Breast epithelium (tissue), 4 donors: ENCODE results near the gene DNM1. TPM values are rescaled to one million over a fixed set of nuclear protein-coding genes. Genes with fewer than 3 reads are reported as not detected.

Experiments
- DNase-seq, 2 donors: peaks; one replicate each; pipeline ENCODE4 v3.0.0-alpha.2; 2019; ENCODE audit warnings: low spot score in 2 of 2
- H3K27ac ChIP-seq, 2 donors: fragments of 200-600 bp; sonication (generic) in 1 of 2; one replicate each; pipeline ENCODE4 v1.5.1; 2016 to 2019; ENCODE audit warnings: mild to moderate bottlenecking in 1 of 2
- H3K27me3 ChIP-seq, 2 donors: fragments of 200-600 bp; sonication (generic) in 1 of 2; one replicate each; pipeline versions ENCODE4 v1.5.1 to v1.6.0; 2017 to 2019; ENCODE audit warnings: control low read depth in 1 of 2, mild to moderate bottlenecking in 1 of 2
- H3K36me3 ChIP-seq: fragments of 200-600 bp; one replicate; pipeline ENCODE4 v1.5.1; 2019
- H3K4me1 ChIP-seq, 2 donors: fragments of 200-600 bp; sonication (generic); one replicate each; pipeline ENCODE4 v1.5.1; 2016 to 2019; ENCODE audit warnings: control low read depth in 1 of 2
- H3K4me3 ChIP-seq, 3 donors: fragments of 200-600 bp; sonication (generic); 1 replicate in 2 of 3; 2 replicates in 1 of 3; pipeline ENCODE4 v1.5.1; 2016 to 2019; ENCODE audit warnings: mild to moderate bottlenecking in 3 of 3, moderate library complexity in 2 of 3
- H3K9me3 ChIP-seq, 2 donors: fragments of 200-600 bp; sonication (generic) in 1 of 2; one replicate each; pipeline ENCODE4 v1.5.1; 2016 to 2019; ENCODE audit warnings: control low read depth in 1 of 2
- POLR2A ChIP-seq: fragments of 450-650 bp; IDR thresholded peaks from one replicate; pipeline ENCODE4 v1.6.1; 2016; ENCODE audit warnings: antibody characterized with exemption, mild to moderate bottlenecking, moderate library complexity
- POLR2AphosphoS5 ChIP-seq, 3 donors: sonication (generic); formaldehyde crosslinking; IDR thresholded peaks; one replicate each; pipeline ENCODE4 v1.6.1; 2017; ENCODE audit warnings: antibody characterized with exemption in 3 of 3
- intact Hi-C: fragments of 100-400 bp; cut with DNase I; formaldehyde crosslinking; loops from one replicate; pipeline ENCODE4 v1.15.1; 2023; ENCODE audit warnings: low total_unique reads
- total RNA-seq, 3 donors: library from RNA; depleted of rRNA; stranded (reverse); fragments of >200 nt; gene quantifications; one replicate each; pipeline ENCODE4 v1.1.0, GENCODE V29; 2016
- TF ChIP-seq, protein P1 (sequence below), 3 donors: fragments of 450-650 bp; IDR thresholded peaks; one replicate each; pipeline ENCODE4 v1.5.1; 2016 to 2017; ENCODE audit warnings: antibody characterized with exemption in 3 of 3, mild to moderate bottlenecking in 3 of 3, moderate library complexity in 3 of 3

The DNM1 gene
- 10 to 100 TPM; 11.3 to 36.0 (median 12.5) TPM for total RNA-seq

DNA sequence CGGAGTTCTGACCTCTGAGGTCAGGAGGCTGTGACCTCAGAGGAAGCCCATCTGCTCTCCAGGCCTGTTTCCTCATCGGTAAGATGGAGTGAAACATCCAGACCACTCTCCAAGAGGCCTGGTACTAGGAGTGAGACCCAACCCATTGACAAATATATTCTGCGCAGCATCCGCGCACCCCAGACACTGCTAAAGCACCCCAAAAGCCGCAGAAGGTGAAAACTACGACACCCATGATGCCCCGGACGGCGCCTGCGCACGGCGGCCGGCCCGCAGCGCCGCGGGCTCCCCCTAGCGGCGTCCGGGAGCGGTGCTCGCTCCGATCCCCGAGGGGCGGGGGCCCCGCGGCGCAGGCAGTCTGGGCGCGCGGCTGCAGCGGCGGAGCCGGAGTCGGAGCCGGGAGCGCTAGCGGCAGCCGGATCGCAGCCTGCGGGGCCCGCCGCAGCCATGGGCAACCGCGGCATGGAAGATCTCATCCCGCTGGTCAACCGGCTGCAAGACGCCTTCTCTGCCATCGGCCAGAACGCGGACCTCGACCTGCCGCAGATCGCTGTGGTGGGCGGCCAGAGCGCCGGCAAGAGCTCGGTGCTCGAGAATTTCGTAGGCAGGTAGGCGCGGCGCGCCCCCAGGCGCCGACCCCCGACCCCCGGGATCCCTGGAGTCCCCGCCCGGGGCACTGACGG lies at the start of gene DNM1:
TSS of gene DNM1 (plus strand) at position 356 of the 683 bp plus-strand sequence. CDS start at position 448, 92 bp downstream.
- H3K4me1 ChIP-seq, result no peaks in the 10 kb centered on the region
- TF ChIP-seq, protein P1, sequence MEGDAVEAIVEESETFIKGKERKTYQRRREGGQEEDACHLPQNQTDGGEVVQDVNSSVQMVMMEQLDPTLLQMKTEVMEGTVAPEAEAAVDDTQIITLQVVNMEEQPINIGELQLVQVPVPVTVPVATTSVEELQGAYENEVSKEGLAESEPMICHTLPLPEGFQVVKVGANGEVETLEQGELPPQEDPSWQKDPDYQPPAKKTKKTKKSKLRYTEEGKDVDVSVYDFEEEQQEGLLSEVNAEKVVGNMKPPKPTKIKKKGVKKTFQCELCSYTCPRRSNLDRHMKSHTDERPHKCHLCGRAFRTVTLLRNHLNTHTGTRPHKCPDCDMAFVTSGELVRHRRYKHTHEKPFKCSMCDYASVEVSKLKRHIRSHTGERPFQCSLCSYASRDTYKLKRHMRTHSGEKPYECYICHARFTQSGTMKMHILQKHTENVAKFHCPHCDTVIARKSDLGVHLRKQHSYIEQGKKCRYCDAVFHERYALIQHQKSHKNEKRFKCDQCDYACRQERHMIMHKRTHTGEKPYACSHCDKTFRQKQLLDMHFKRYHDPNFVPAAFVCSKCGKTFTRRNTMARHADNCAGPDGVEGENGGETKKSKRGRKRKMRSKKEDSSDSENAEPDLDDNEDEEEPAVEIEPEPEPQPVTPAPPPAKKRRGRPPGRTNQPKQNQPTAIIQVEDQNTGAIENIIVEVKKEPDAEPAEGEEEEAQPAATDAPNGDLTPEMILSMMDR (IDR thresholded peaks at IDR 0.05), result peak in 2 of 3 donors; percentile 17 to 95
- no peak for TF ChIP-seq POLR2A
- H3K27ac ChIP-seq, result peak within 1 kb of the TSS; percentile 33 to 70
- intact Hi-C loops, result no loop called here
- H3K9me3 ChIP-seq, result no peaks in the 10 kb centered on the region
- no peak for DNase-seq
- no peaks in the 10 kb centered on the region for H3K27me3 ChIP-seq
- H3K36me3 ChIP-seq, result no peaks in the 10 kb centered on the region
- peak within 1 kb of the TSS; percentile 65 to 76 (median 75) for H3K4me3 ChIP-seq

DNA sequence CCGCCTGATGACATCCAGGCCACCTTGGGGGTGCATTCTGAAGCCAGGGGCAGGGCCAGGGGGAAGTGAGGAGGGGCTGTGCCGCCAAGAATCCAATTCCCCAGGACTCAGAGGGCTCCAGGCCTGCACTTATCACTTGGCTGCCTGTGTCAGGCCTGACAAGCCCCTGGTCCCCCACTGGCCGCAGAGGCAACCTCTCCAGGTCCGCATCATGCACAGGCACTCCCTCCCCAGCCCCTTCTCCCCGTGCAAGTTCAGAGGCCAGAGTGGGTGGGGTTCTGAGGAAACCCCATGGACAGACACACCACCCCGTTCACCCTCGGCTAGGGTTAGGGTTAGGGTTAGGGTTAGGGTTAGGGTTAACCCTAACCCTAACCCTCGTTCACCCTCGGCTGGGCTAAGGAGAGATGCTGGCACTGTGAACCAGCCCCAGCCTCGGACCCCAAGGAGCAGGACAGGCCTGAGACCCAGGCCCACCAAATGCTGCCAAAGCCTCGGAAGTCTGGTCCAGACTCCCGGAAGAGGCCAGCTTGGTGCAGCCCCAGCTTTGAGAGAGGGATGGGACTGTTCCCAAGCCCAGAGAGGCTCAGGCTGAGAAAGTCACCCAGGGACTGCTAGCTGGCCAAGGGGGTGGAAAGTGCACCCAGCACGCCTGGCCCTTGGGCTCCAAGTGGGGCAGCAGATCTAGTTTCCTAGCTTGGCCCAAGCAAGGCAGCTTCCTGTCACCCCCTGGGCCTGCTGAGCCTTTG lies 49.1 kb upstream of the DNM1 start:
- Histone ChIP-seq H3K36me3 (no peaks in the 10 kb centered on the region), H3K27ac (no peak overlapping the region), H3K27me3 (no peaks in the 10 kb centered on the region), H3K4me1 (peaks cover 4 to 7% of the 10 kb centered on the region in 2 donors), H3K9me3 (no peaks in the 10 kb centered on the region), H3K4me3 (no peak overlapping the region)
- TF ChIP-seq POLR2AphosphoS5 (IDR thresholded peaks at IDR 0.05), result no peak
- intact Hi-C loops, result no loop called here
- DNase-seq, result no peak

DNA sequence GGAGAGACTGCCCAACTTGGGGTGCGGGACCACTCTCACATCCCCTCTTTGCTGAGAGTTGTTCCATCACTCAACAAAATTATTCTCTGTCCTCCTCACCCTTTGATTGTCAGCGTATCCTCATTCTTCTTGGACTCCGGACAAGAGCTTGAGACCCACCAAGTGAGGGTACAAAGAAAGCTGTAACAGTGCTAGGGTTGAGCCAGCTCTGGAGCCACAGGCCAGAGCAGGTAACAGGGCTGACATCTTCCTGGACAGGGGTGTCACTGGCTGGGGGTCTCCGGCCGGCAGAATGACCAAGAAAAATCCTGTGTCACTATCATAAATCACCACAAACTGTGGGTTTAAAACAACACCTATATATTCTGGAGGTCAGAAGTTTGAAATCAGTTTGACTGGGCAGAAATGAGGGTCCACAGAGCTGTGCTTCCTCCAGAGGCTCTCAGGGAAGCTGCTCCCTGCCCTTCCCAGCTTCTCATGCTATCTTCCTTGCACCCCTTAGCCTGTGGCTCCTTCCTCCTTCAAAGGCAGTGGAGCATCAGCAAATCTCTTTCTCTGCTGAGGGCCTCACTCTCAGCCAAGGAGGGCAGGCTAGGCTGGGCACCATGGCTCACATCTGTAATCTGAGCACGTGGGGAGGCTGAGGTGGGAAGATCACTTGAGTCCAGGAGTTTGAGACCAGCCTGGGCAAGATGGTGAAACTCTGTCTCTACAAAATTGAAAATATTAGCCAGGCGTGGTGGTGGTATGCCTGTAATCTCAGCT lies 47.3 kb upstream of the DNM1 start:
- TF ChIP-seq POLR2AphosphoS5 (IDR thresholded peaks at IDR 0.05), result no peak
- TF ChIP-seq, protein P1 (IDR thresholded peaks at IDR 0.05), result no peak
- no peak for TF ChIP-seq POLR2A
- intact Hi-C loops, result no loop called here
- H3K27me3 ChIP-seq, result no peaks in the 10 kb centered on the region
- no peak overlapping the region for H3K27ac ChIP-seq
- H3K36me3 ChIP-seq, result no peaks in the 10 kb centered on the region
- H3K4me1 ChIP-seq, result no peaks in the 10 kb centered on the region
- H3K9me3 ChIP-seq, result no peaks in the 10 kb centered on the region
- no peak for DNase-seq
- H3K4me3 ChIP-seq, result no peak overlapping the region

DNA sequence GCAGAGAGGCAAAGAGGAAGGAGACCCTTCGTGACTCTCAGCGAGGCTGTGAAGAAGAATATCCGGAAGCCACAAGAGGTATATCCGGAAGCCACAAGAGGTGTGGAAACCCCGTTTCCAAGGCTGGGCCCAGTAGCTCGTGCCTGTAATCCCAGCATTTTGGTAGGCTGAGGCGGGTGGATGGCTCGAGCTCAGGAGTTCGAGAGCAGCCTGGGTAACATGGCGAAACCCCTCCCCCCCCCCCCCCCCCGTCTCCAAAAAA lies 43.7 kb upstream of the DNM1 start:
- DNase-seq, result no peak
- intact Hi-C loops, result no loop called here
- Histone ChIP-seq H3K4me3 (peak overlapping the region; percentile 73 to 84 (median 80)), H3K27me3 (no peaks in the 10 kb centered on the region), H3K9me3 (no peaks in the 10 kb centered on the region), H3K27ac (peak overlapping the region; percentile 80 to 86), H3K4me1 (no peaks in the 10 kb centered on the region), H3K36me3 (no peaks in the 10 kb centered on the region)
- no peak for TF ChIP-seq POLR2A
- TF ChIP-seq POLR2AphosphoS5 (IDR thresholded peaks at IDR 0.05), result no peak
- TF ChIP-seq, protein P1 (IDR thresholded peaks at IDR 0.05), result no peak

DNA sequence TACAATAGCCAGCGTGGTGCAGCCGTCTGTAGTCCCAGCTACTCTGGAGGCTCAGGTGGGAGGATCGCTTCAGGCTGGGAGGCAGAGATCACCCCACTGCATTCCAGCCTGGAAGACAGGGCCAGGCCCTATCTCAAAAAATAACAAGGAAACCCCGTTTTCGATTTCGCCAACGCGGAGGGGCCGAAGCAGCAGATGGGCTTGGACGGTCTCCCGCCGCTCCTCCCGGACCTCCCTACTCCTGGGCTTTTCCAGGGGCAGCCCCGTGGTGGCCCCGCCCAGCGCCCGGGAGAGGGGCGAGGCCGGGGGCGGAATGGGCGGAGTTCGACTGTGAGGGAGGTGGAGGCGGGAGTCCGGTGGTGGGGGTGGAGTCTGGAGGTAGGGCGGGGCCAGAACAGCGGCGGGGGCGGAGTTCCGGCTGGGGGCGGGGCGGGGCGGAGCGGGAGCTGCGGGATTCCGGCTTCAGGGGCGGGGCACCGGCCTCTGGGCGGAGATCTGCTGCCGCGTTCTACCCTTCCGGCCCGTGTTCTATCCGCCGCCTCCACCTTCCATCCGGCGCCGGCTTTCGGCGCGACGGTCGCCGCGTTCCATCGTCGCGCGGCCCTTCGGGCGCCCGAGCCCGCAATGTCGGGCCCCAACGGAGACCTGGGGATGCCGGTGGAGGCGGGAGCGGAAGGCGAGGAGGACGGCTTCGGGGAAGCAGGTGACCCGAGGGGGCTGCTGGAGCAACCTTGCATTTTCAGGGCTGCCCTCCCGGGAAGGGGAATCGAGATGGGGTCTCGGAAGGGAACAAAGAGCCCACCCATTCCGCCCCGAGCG lies 43.2 kb upstream of the DNM1 start, which contains the start of gene BBLN:
TSS of gene BBLN (plus strand) at position 482 of the 819 bp plus-strand sequence. CDS start at position 625, 143 bp downstream.
- Histone ChIP-seq H3K4me1 (no peaks in the 10 kb centered on the region), H3K27ac (peak within 1 kb of the TSS; percentile 80 to 86), H3K36me3 (no peaks in the 10 kb centered on the region), H3K4me3 (peak within 1 kb of the TSS; percentile 73 to 84 (median 80)), H3K27me3 (no peaks in the 10 kb centered on the region), H3K9me3 (no peaks in the 10 kb centered on the region)
- TF ChIP-seq POLR2A, result peak; percentile 60
- TF ChIP-seq, protein P1 (IDR thresholded peaks at IDR 0.05), result no peak
- TF ChIP-seq POLR2AphosphoS5 (IDR thresholded peaks at IDR 0.05), result peak; percentile 8 to 79 (median 42)
- peak; percentile 95 to 97 for DNase-seq
- intact Hi-C loops, result no loop called here
